K562 (cell line): ENCODE data around the gene SLC27A4. TPM values are rescaled to one million over a fixed set of nuclear protein-coding genes. Genes with fewer than 3 reads are reported as not detected.
A peak's percentile ranks its signal among the peaks of the same experiment; 100 is the strongest.

Source experiments
- AFF1 ChIP-seq, 2 experiments: fragments of 450-650 bp; IDR thresholded peaks; 2 replicates each; pipeline ENCODE4 v1.6.1; 2018; ENCODE audit warnings: mild to moderate bottlenecking in 2 of 2, low read depth in 1 of 2; ENCODE audit not compliant: partially characterized antibody in 2 of 2
- HEY1 ChIP-seq: fragments of 250-450 bp; sonication (Bioruptor Pico); IDR thresholded peaks from 2 replicates; pipeline ENCODE4 v1.5.0; 2020; ENCODE audit warnings: mild to moderate bottlenecking, moderate library complexity, borderline replicate concordance
- HNRNPH1 ChIP-seq: fragments of 200-400 bp; formaldehyde crosslinking; optimal IDR thresholded peaks from 2 replicates; pipeline ENCODE3; 2017; ENCODE audit warnings: low read depth, mild to moderate bottlenecking, low read length, moderate library complexity
- JUNB ChIP-seq: fragments of 450-650 bp; formaldehyde crosslinking; conservative IDR thresholded peaks from 2 replicates; pipeline ENCODE4 v1.4.0; 2020; ENCODE audit warnings: mild to moderate bottlenecking
- KLF6 ChIP-seq: fragments of 250-450 bp; sonication (Bioruptor Pico); IDR thresholded peaks from 2 replicates; pipeline ENCODE4 v1.4.0; 2020; ENCODE audit warnings: mild to moderate bottlenecking, moderate library complexity, borderline replicate concordance
- MED1 ChIP-seq: sonication (generic); formaldehyde crosslinking; IDR thresholded peaks from 2 replicates; pipeline ENCODE4 v1.8.1; 2023; ENCODE audit warnings: missing genetic modification reagents, borderline replicate concordance
- PHF21A ChIP-seq: fragments of 450-650 bp; IDR thresholded peaks from 2 replicates; pipeline ENCODE4 v1.6.1; 2017; ENCODE audit warnings: low read depth, borderline replicate concordance
- PPARD ChIP-seq: fragments of 250-450 bp; sonication (Bioruptor Pico); IDR thresholded peaks from 2 replicates; pipeline ENCODE4 v1.8.0; 2022; ENCODE audit warnings: inconsistent platforms, mild to moderate bottlenecking, moderate library complexity
- TFAM ChIP-seq: fragments of 250-450 bp; sonication (Bioruptor Pico); conservative IDR thresholded peaks from 2 replicates; pipeline ENCODE4 v1.5.0; 2021; ENCODE audit warnings: mild to moderate bottlenecking, moderate library complexity
- ZBTB8A ChIP-seq: fragments of 450-650 bp; IDR thresholded peaks from 2 replicates; pipeline ENCODE4 v1.6.1; 2018; ENCODE audit warnings: mild to moderate bottlenecking, moderate library complexity; ENCODE audit not compliant: partially characterized antibody
- ZNF165 ChIP-seq: fragments of 250-450 bp; sonication (Bioruptor Pico); IDR thresholded peaks from 2 replicates; pipeline ENCODE4 v1.4.0; 2020; ENCODE audit warnings: borderline replicate concordance
- ZNF655 ChIP-seq: fragments of 250-450 bp; sonication (Bioruptor Pico); IDR thresholded peaks from 2 replicates; pipeline ENCODE4 v1.5.0; 2021
- ZNF778 ChIP-seq: fragments of 450-650 bp; formaldehyde crosslinking; IDR thresholded peaks from 2 replicates; pipeline ENCODE4 v1.4.0; 2020; ENCODE audit warnings: mild to moderate bottlenecking, moderate library complexity
- polyA plus RNA-seq, 8 experiments: library from polyadenylated mRNA; depleted of rRNA in 4 of 8; stranded (reverse) in 5 of 8; unstranded in 3 of 8; fragments of >200 nt; fragmentation: Nextera tagmentation in 2 of 8; fragmentation: Illumina TruSeq in 1 of 8; extraction: Ambion mirVana in 2 of 8; extraction: Trizol in 1 of 8; gene quantifications; 2 replicates each; pipeline versions ENCODE4 v1.2.1 to v1.2.3, GENCODE V29; 2011 to 2014; ENCODE audit warnings: inconsistent platforms in 1 of 8, missing spikeins in 1 of 8
- total RNA-seq, 7 experiments: library from RNA; depleted of rRNA in 6 of 7; stranded (reverse); fragments of >200 nt in 6 of 7; fragmentation: Illumina TruSeq in 2 of 7; extraction: Trizol in 2 of 7; gene quantifications; 2 replicates each; pipeline versions ENCODE4 v1.2.1 to v1.2.3, GENCODE V29; 2011 to 2021; ENCODE audit warnings: low replicate concordance in 1 of 7
- TF ChIP-seq, protein P1 (sequence below): sonication (generic); formaldehyde crosslinking; IDR thresholded peaks from 2 replicates; pipeline ENCODE4 v1.8.0; 2023; ENCODE audit warnings: mild to moderate bottlenecking, missing genetic modification reagents
- TF ChIP-seq, protein P2 (sequence below): sonication (generic); formaldehyde crosslinking; IDR thresholded peaks from 2 replicates; pipeline ENCODE4 v1.8.0; 2022; ENCODE audit warnings: missing genetic modification reagents, mild to moderate bottlenecking, moderate library complexity, borderline replicate concordance
- TF ChIP-seq, protein P3 (sequence below): sonication (generic); formaldehyde crosslinking; IDR thresholded peaks from 2 replicates; pipeline ENCODE4 v1.8.1; 2023; ENCODE audit warnings: mild to moderate bottlenecking, missing genetic modification reagents

The SLC27A4 gene
- total and polyA plus RNA-seq, 9 of the 15 experiments (the other 6 are each of a cell fraction or from before 2014, with no cell fraction given) = 0.25 to 35.7 (median 14.0) TPM

DNA sequence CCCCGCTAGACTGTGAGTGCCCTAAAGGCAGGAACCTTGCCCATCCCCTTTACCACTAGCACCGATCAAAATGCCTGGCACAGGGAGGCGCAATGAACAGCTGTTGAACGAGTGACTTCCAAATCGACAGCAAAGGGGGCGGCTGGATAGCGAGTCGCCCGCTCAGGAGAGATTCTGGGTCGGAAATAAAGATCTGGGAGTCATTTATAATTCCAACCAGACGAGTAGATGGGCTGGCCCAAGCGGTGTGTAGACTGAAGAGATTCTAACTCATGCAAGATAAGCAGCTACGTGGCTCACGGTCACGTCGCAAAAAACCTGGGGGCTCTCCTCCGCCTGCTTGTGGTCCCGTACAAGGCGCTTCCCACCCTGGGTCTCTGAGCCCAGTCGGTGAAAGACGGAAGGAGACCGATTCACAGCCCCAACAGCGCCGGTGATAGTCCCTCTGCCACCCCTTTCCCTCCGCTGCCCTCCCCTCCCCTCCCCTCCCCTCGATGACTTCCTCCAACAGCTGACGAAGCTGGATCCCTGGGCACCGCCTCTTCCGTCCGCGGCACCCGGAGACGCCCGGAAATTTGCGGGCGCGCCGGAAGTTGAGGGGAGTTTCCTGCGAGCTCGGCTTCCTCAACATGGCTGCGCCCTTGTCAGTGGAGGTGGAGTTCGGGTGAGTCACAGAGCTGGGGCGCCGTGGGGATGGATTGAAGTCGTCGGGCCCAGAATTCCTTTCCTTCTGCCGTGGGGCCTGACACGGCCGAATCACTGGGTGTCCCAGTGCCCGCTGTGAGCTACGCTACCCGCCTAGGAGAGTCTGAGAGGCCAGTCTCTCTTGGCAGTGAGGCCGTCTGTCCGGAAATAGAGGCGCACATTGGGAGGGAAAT is 30.7 kb downstream of the SLC27A4 start, which contains the start of gene URM1 (continued):
- TF ChIP-seq AFF1 (IDR thresholded peaks at IDR 0.05; ENCODE audit: low read depth in 1 of 2, partially characterized antibody in 2 of 2) (peak in 1 of 2 experiments; percentile 36), MED1 (no peak), ZNF165 (no peak), ZNF778 (CRISPR knock-in tag) (no peak), JUNB (CRISPR knock-in tag) (no peak), HNRNPH1 (no peak), KLF6 (no peak), ZNF655 (CRISPR knock-in tag) (no peak), ZBTB8A (no peak), PHF21A (no peak), HEY1 (CRISPR knock-in tag) (no peak), TFAM (CRISPR knock-in tag) (no peak), PPARD (CRISPR knock-in tag) (no peak)
- TF ChIP-seq, protein P1, sequence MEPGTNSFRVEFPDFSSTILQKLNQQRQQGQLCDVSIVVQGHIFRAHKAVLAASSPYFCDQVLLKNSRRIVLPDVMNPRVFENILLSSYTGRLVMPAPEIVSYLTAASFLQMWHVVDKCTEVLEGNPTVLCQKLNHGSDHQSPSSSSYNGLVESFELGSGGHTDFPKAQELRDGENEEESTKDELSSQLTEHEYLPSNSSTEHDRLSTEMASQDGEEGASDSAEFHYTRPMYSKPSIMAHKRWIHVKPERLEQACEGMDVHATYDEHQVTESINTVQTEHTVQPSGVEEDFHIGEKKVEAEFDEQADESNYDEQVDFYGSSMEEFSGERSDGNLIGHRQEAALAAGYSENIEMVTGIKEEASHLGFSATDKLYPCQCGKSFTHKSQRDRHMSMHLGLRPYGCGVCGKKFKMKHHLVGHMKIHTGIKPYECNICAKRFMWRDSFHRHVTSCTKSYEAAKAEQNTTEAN (CRISPR knock-in tag) = no peak
- TF ChIP-seq, protein P2, sequence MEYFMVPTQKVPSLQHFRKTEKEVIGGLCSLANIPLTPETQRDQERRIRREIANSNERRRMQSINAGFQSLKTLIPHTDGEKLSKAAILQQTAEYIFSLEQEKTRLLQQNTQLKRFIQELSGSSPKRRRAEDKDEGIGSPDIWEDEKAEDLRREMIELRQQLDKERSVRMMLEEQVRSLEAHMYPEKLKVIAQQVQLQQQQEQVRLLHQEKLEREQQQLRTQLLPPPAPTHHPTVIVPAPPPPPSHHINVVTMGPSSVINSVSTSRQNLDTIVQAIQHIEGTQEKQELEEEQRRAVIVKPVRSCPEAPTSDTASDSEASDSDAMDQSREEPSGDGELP (CRISPR knock-in tag) = peak; percentile 94
- TF ChIP-seq, protein P3, sequence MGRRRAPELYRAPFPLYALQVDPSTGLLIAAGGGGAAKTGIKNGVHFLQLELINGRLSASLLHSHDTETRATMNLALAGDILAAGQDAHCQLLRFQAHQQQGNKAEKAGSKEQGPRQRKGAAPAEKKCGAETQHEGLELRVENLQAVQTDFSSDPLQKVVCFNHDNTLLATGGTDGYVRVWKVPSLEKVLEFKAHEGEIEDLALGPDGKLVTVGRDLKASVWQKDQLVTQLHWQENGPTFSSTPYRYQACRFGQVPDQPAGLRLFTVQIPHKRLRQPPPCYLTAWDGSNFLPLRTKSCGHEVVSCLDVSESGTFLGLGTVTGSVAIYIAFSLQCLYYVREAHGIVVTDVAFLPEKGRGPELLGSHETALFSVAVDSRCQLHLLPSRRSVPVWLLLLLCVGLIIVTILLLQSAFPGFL (CRISPR knock-in tag) = no peak
